Stomach (tissue), 9 donors: ENCODE measurements around the gene PIK3CB. TPM values are rescaled to one million over a fixed set of nuclear protein-coding genes. Genes with fewer than 3 reads are reported as not detected.

ENCODE experiments used
- DNase-seq, 2 donors: peaks; one replicate each; pipeline versions ENCODE4 v3.0.0 to v3.0.0-alpha.2; 2013 to 2019
- H3K27ac ChIP-seq, 5 donors: fragments of 200-600 bp in 4 of 5; sonication (generic) in 4 of 5; one replicate each; pipeline ENCODE4 v1.5.1; 2013 to 2019; ENCODE audit warnings: mild to moderate bottlenecking in 1 of 5, moderate library complexity in 1 of 5
- H3K27me3 ChIP-seq, 3 donors: fragments of 200-600 bp; sonication (generic); one replicate each; pipeline ENCODE4 v1.5.1; 2017 to 2019; ENCODE audit warnings: mixed run types in 1 of 3
- H3K36me3 ChIP-seq, 4 donors: fragments of 200-600 bp; sonication (generic); 1 replicate in 3 of 4; 2 replicates in 1 of 4; pipeline ENCODE4 v1.5.1; 2016 to 2019
- H3K4me1 ChIP-seq, 4 donors: fragments of 200-600 bp; sonication (generic); one replicate each; pipeline ENCODE4 v1.5.1; 2016 to 2019
- H3K4me3 ChIP-seq, 4 donors: fragments of 200-600 bp; sonication (generic) in 3 of 4; one replicate each; pipeline ENCODE4 v1.5.1; 2016 to 2019; ENCODE audit warnings: mild to moderate bottlenecking in 1 of 4
- H3K9me3 ChIP-seq, 4 donors: fragments of 200-600 bp; sonication (generic); one replicate each; pipeline ENCODE4 v1.5.1; 2016 to 2019
- CTCF ChIP-seq, 7 experiments: fragments of 450-650 bp in 4 of 7; fragments of 200-600 bp in 3 of 7; sonication (generic) in 3 of 7; IDR thresholded peaks; one replicate each; pipeline ENCODE4 v1.5.1; 2016 to 2019; ENCODE audit warnings: antibody characterized with exemption in 7 of 7, control low read depth in 2 of 7, mild to moderate bottlenecking in 1 of 7
- EP300 ChIP-seq: sonication (generic); formaldehyde crosslinking; IDR thresholded peaks from one replicate; pipeline ENCODE4 v1.6.1; 2017; ENCODE audit warnings: antibody characterized with exemption
- POLR2A ChIP-seq, 4 donors: fragments of 450-650 bp; IDR thresholded peaks; one replicate each; pipeline ENCODE4 v1.6.1; 2016; ENCODE audit warnings: antibody characterized with exemption in 4 of 4, control low read depth in 2 of 4, mild to moderate bottlenecking in 1 of 4, moderate library complexity in 1 of 4
- POLR2AphosphoS5 ChIP-seq, 3 donors: sonication (generic); formaldehyde crosslinking; IDR thresholded peaks; one replicate each; pipeline ENCODE4 v1.6.1; 2016; ENCODE audit warnings: antibody characterized with exemption in 3 of 3
- WGBS, 5 donors: extraction: QIAGEN DNeasy Blood & Tissue Kit in 3 of 5; methylation state at CpG; one replicate each; pipeline versions ENCODE4 v1.1.5 to v1.1.7; 2013 to 2018; 5-methylcytosine and 5-hydroxymethylcytosine counted together
- intact Hi-C: fragments of 100-400 bp; cut with DNase I; formaldehyde crosslinking; loops from one replicate; pipeline ENCODE4 v1.15.1; 2023; ENCODE audit warnings: low total_unique reads
- polyA plus RNA-seq, 3 donors: library from polyadenylated mRNA; stranded (reverse); fragments of 200-250 nt; gene quantifications; one replicate each; pipeline ENCODE4 v1.2.3, GENCODE V29; 2013
- total RNA-seq, 5 donors: library from RNA; depleted of rRNA; stranded (reverse); fragments of >200 nt; gene quantifications; one replicate each; pipeline versions ENCODE4 v1.1.0 to v1.2.3, GENCODE V29; 2014 to 2016
- donor health status: healthy with polysubstance abuse.
- donor health status: Bipolar disorder and iron deficiency.
- donor health status: healthy.

PIK3CB gene
- total and polyA plus RNA-seq, 8 donors: 2.9 to 43.7 (median 9.2) TPM

GRCh38 chr3:138867996-138868395 is 33.3 kb upstream of the PIK3CB start:
- Histone ChIP-seq H3K27me3 (no peaks in the 10 kb centered on the region), H3K4me1 (peaks cover 3 to 12% (median 5%) of the 10 kb centered on the region in 4 donors)

DNA sequence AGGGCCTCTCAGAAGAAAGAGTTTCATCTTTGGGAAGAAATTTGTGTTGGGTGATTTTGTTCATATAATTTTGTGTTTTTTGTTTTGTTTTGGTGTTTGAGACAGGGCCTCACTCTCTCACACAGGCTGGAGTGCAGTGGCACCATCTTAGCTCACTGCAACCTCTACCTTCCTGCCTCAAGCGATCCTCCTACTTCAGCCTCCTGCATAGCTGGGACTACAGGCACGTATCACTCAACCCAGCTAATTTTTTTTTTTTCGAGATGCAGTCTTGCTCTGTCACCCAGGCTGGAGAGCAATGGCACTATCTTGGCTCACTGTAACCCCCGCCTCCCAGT is 29.0 kb upstream of the PIK3CB start:
- intact Hi-C loops: no loop called here

More at GRCh38 chr3:138867996-138868395, 33.3 kb upstream of the PIK3CB start:
- H3K36me3 ChIP-seq: no peaks in the 10 kb centered on the region
- intact Hi-C loops: no loop called here
- no peak for TF ChIP-seq POLR2A (IDR thresholded peaks at IDR 0.05)
- no peak for TF ChIP-seq POLR2AphosphoS5 (IDR thresholded peaks at IDR 0.05)
- TF ChIP-seq CTCF (IDR thresholded peaks at IDR 0.05): no peak
- 15 to 24% (median 21%) methylated on average over 1 of the region's 1 CpG for WGBS, 5 donors
- H3K9me3 ChIP-seq: no peaks in the 10 kb centered on the region
- no peak overlapping the region for H3K27ac ChIP-seq
- DNase-seq: no peak
- no peak overlapping the region for H3K4me3 ChIP-seq

GRCh38 chr3:138862924-138863775 is 28.4 kb upstream of the PIK3CB start:
- Histone ChIP-seq H3K4me3 (no peak overlapping the region), H3K27ac (peak overlapping the region; percentile 64 to 90 (median 79)), H3K9me3 (no peaks in the 10 kb centered on the region), H3K4me1 (peaks cover 9 to 28% (median 13%) of the 10 kb centered on the region in 4 donors), H3K27me3 (no peaks in the 10 kb centered on the region), H3K36me3 (no peaks in the 10 kb centered on the region)
- DNase-seq: peak; percentile 51 to 84
- 20 to 26% (median 23%) methylated on average over 11 of the region's 11 CpGs for WGBS, 5 donors
- intact Hi-C loops: no loop called here
- TF ChIP-seq POLR2A (IDR thresholded peaks at IDR 0.05): no peak
- peak in 2 of 3 donors; percentile 24 to 44 for TF ChIP-seq POLR2AphosphoS5 (IDR thresholded peaks at IDR 0.05)

More for the DNA sequence above, 29.0 kb upstream of the PIK3CB start:
- peaks cover 9 to 28% (median 13%) of the 10 kb centered on the region in 4 donors for H3K4me1 ChIP-seq
- H3K27ac ChIP-seq: peak overlapping the region; percentile 64 to 90 (median 79)
- no peaks in the 10 kb centered on the region for H3K27me3 ChIP-seq
- DNase-seq: no peak
- H3K4me3 ChIP-seq: no peak overlapping the region
- 94 to 98% (median 95%) methylated on average over 4 of the region's 4 CpGs for WGBS, 5 donors
- no peaks in the 10 kb centered on the region for H3K36me3 ChIP-seq
- TF ChIP-seq EP300: no peak
- TF ChIP-seq CTCF (IDR thresholded peaks at IDR 0.05): no peak
- TF ChIP-seq POLR2AphosphoS5 (IDR thresholded peaks at IDR 0.05): no peak
- no peak for TF ChIP-seq POLR2A (IDR thresholded peaks at IDR 0.05)
- H3K9me3 ChIP-seq: no peaks in the 10 kb centered on the region

GRCh38 chr3:138862531-138862923 is 27.8 kb upstream of the PIK3CB start:
- TF ChIP-seq EP300: no peak
- peak in 2 of 3 donors; percentile 8 to 29 for TF ChIP-seq POLR2AphosphoS5 (IDR thresholded peaks at IDR 0.05)
- no peak for TF ChIP-seq CTCF (IDR thresholded peaks at IDR 0.05)
- TF ChIP-seq POLR2A (IDR thresholded peaks at IDR 0.05): no peak
- DNase-seq: peak; percentile 41 to 54
- H3K9me3 ChIP-seq: no peaks in the 10 kb centered on the region
- H3K36me3 ChIP-seq: no peaks in the 10 kb centered on the region
- intact Hi-C loops: no loop called here
- WGBS, 5 donors: 25 to 46% (median 33%) methylated on average over 4 of the region's 4 CpGs
- peak overlapping the region; percentile 64 to 90 (median 79) for H3K27ac ChIP-seq
- peaks cover 9 to 28% (median 13%) of the 10 kb centered on the region in 4 donors for H3K4me1 ChIP-seq
- no peaks in the 10 kb centered on the region for H3K27me3 ChIP-seq
- H3K4me3 ChIP-seq: no peak overlapping the region

- intact Hi-C loops: no loop called here
- Histone ChIP-seq H3K4me3 (no peak overlapping the region), H3K4me1 (peaks cover 9 to 28% (median 13%) of the 10 kb centered on the region in 4 donors), H3K36me3 (no peaks in the 10 kb centered on the region), H3K27me3 (no peaks in the 10 kb centered on the region), H3K27ac (peak overlapping the region in 3 of 5 donors; percentile 64 to 90 (median 85)), H3K9me3 (no peaks in the 10 kb centered on the region)
- WGBS, 5 donors: 82 to 92% (median 90%) methylated on average over 5 of the region's 5 CpGs
- no peak for DNase-seq
- no peak for TF ChIP-seq CTCF (IDR thresholded peaks at IDR 0.05)
- TF ChIP-seq POLR2AphosphoS5 (IDR thresholded peaks at IDR 0.05): no peak
- TF ChIP-seq POLR2A (IDR thresholded peaks at IDR 0.05): no peak
- no peak for TF ChIP-seq EP300
These were observed 27.1 kb upstream of the PIK3CB start for GRCh38 chr3:138861798-138862197.
